SU-DHL-6 (cell line): Measurements from ENCODE around the gene DEGS2.
A peak's percentile ranks its signal among the peaks of the same experiment; 100 is the strongest.

ENCODE experiments used
- H2AFZ ChIP-seq: fragments of 200-600 bp; sonication (generic); 2 replicates; pipeline ENCODE4 v1.6.1; 2014; ENCODE audit warnings: low read depth, mild to moderate bottlenecking, moderate library complexity, mixed read lengths, antibody characterized with exemption, low read length; ENCODE audit not compliant: severe bottlenecking
- H3F3A ChIP-seq: fragments of 200-600 bp; shearing (Covaris generic); 2 replicates; pipeline ENCODE4 v1.6.0; 2016; ENCODE audit warnings: antibody characterized with exemption, mild to moderate bottlenecking; ENCODE audit not compliant: insufficient read depth
- H3K27ac ChIP-seq: fragments of 200-600 bp; sonication (generic); 2 replicates; pipeline ENCODE4 v1.5.1; 2016; ENCODE audit warnings: low read depth, mild to moderate bottlenecking, low read length, moderate library complexity, mixed read lengths
- H3K27me3 ChIP-seq: fragments of 200-600 bp; sonication (generic), shearing (Covaris generic); 2 replicates; pipeline ENCODE4 v1.6.0; 2014; ENCODE audit warnings: mild to moderate bottlenecking, low read length
- H3K36me3 ChIP-seq: fragments of 200-600 bp; sonication (generic); 2 replicates; pipeline ENCODE4 v1.6.1; 2014; ENCODE audit warnings: mild to moderate bottlenecking, low read length, mixed read lengths
- H3K4me2 ChIP-seq: fragments of 300-600, 200-600 bp; shearing (Covaris generic), sonication (generic); 2 replicates; pipeline ENCODE4 v1.6.0; 2014; ENCODE audit warnings: low read length, low read depth, mild to moderate bottlenecking; ENCODE audit not compliant: poor library complexity, severe bottlenecking
- H3K4me3 ChIP-seq: fragments of 200-600 bp; sonication (generic); 2 replicates; pipeline ENCODE4 v1.5.1; 2014; ENCODE audit warnings: antibody characterized with exemption, low read length, mild to moderate bottlenecking, mixed read lengths; ENCODE audit not compliant: insufficient read depth, poor library complexity, severe bottlenecking
- H3K79me2 ChIP-seq: fragments of 200-600 bp; sonication (generic); 2 replicates; pipeline ENCODE4 v1.6.1; 2014; ENCODE audit warnings: mild to moderate bottlenecking, low read length, moderate library complexity; ENCODE audit not compliant: insufficient read depth
- H3K9ac ChIP-seq: fragments of 200-600 bp; sonication (generic); 2 replicates; pipeline ENCODE4 v1.7.0; 2014; ENCODE audit warnings: mild to moderate bottlenecking, low read length
- H3K9me2 ChIP-seq: fragments of 200-600 bp; sonication (generic); replicated peaks from 2 replicates; pipeline ENCODE4 v1.6.1; 2014; ENCODE audit warnings: low read length; ENCODE audit not compliant: insufficient read depth
- H3K9me3 ChIP-seq: fragments of 200-600 bp; sonication (generic); 2 replicates; pipeline ENCODE4 v1.6.1; 2014; ENCODE audit warnings: low read length, mixed read lengths; ENCODE audit not compliant: insufficient read depth
- H4K20me1 ChIP-seq: fragments of 200-600 bp; sonication (generic); 2 replicates; pipeline ENCODE4 v1.6.1; 2014; ENCODE audit warnings: low read depth, mild to moderate bottlenecking, antibody characterized with exemption, low read length, moderate library complexity, mixed read lengths
- CTCF ChIP-seq: fragments of 200-600 bp; sonication (generic); IDR thresholded peaks from one replicate; pipeline ENCODE4 v1.5.1; 2017; ENCODE audit warnings: antibody characterized with exemption, mild to moderate bottlenecking, low read length, moderate library complexity; ENCODE audit not compliant: insufficient read depth, poor library complexity, severe bottlenecking
- EZH2phosphoT487 ChIP-seq: fragments of 200-600 bp; sonication (generic), shearing (Covaris generic); conservative IDR thresholded peaks from 2 replicates; pipeline ENCODE4 v1.6.1; 2018; ENCODE audit warnings: mild to moderate bottlenecking, antibody characterized with exemption, low read length, moderate library complexity, mixed read lengths

The DEGS2 gene

GRCh38 chr14:100155049-100155621, 4.3 kb downstream of the DEGS2 start:
- no peaks in the 10 kb centered on the region for H3K36me3 ChIP-seq
- H3K4me3 ChIP-seq: no peak overlapping the region
- H3K9me3 ChIP-seq: no peaks in the 10 kb centered on the region
- TF ChIP-seq CTCF (peak; percentile 43), EZH2phosphoT487 (no peak)
- H3K4me2 ChIP-seq: no peak overlapping the region
- no peaks in the 10 kb centered on the region for H3K79me2 ChIP-seq
- no peaks in the 10 kb centered on the region for H4K20me1 ChIP-seq
- H3K27me3 ChIP-seq: no peaks in the 10 kb centered on the region
- H3K27ac ChIP-seq: no peak overlapping the region
- H3K9me2 ChIP-seq: no peaks in the 10 kb centered on the region
- no peak overlapping the region for H2AFZ ChIP-seq
- 0 out of 2 replicates have a peak, but pooled peaks cover 3% of the 10 kb centered on the region for H3F3A ChIP-seq
- H3K9ac ChIP-seq: no peak overlapping the region

- H3K79me2 ChIP-seq: no peaks in the 10 kb centered on the region
- H4K20me1 ChIP-seq: no peaks in the 10 kb centered on the region
- no peaks in the 10 kb centered on the region for H3K9me3 ChIP-seq
- H2AFZ ChIP-seq: no peak overlapping the region
- 0 out of 2 replicates have a peak, but pooled peaks cover 3% of the 10 kb centered on the region for H3F3A ChIP-seq
- H3K9me2 ChIP-seq: no peaks in the 10 kb centered on the region
- no peak for TF ChIP-seq EZH2phosphoT487
- TF ChIP-seq CTCF: no peak
- no peak overlapping the region for H3K27ac ChIP-seq
- H3K4me3 ChIP-seq: no peak overlapping the region
- no peaks in the 10 kb centered on the region for H3K36me3 ChIP-seq
- no peak overlapping the region for H3K9ac ChIP-seq
- H3K4me2 ChIP-seq: no peak overlapping the region
- no peaks in the 10 kb centered on the region for H3K27me3 ChIP-seq
These were observed 5.9 kb downstream of the DEGS2 start for GRCh38 chr14:100153560-100153959.

DNA sequence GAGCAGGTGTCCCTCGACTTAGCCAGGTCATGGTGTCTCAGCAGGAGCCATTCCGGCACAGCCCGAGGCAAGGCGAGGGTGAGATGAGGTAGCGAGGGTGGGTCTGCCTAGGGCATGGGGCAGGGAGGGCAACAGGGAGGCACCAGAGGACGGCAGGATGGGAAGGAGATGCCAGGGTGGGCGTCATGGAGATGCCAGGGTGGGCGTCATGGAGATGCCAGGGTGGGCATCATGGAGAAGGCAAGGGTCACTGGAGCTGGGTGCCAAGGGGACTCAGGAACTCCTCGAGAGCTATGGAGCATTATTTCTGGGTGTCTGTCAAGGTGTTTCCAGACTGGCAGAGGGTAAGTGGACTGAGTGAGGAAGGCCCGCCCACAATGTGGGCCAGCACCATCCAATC, 7.4 kb downstream of the DEGS2 start:
- Histone ChIP-seq H3K9ac (no peak overlapping the region), H3K4me2 (no peak overlapping the region), H3F3A (no peaks in the 10 kb centered on the region), H3K27me3 (no peaks in the 10 kb centered on the region), H3K36me3 (no peaks in the 10 kb centered on the region), H4K20me1 (no peaks in the 10 kb centered on the region), H2AFZ (no peak overlapping the region), H3K27ac (no peak overlapping the region), H3K79me2 (no peaks in the 10 kb centered on the region), H3K9me3 (no peaks in the 10 kb centered on the region), H3K4me3 (no peak overlapping the region), H3K9me2 (no peaks in the 10 kb centered on the region)
- no peak for TF ChIP-seq EZH2phosphoT487
- no peak for TF ChIP-seq CTCF
